Transverse colon (tissue), 4 donors: Measurements from ENCODE around the gene RAP1GDS1. TPM values are rescaled to one million over a fixed set of nuclear protein-coding genes. Genes with fewer than 3 reads are reported as not detected.
A peak's percentile ranks its signal among the peaks of the same experiment; 100 is the strongest.

Experiments
- DNase-seq: peaks from one replicate; pipeline ENCODE4 v3.0.0-alpha.2; 2019
- H3K27ac ChIP-seq, 4 donors: fragments of 200-600 bp; sonication (generic); 2 replicates each; pipeline ENCODE4 v1.5.1; 2016 to 2018; ENCODE audit warnings: inconsistent platforms in 4 of 4
- H3K27me3 ChIP-seq: fragments of 200-600 bp; sonication (generic); 2 replicates; pipeline ENCODE4 v1.5.1; 2017; ENCODE audit warnings: inconsistent platforms
- H3K36me3 ChIP-seq, 4 donors: fragments of 200-600 bp; sonication (generic); 2 replicates each; pipeline ENCODE4 v1.5.1; 2017 to 2019; ENCODE audit warnings: inconsistent platforms in 4 of 4
- H3K4me1 ChIP-seq, 4 donors: fragments of 200-600 bp; sonication (generic); 2 replicates each; pipeline ENCODE4 v1.5.1; 2017 to 2020; ENCODE audit warnings: inconsistent platforms in 4 of 4
- H3K4me3 ChIP-seq, 4 donors: fragments of 200-600 bp; sonication (generic); 1 replicate in 1 of 4; 2 replicates in 3 of 4; pipeline versions ENCODE4 v1.5.1 to v1.6.1; 2017 to 2019; ENCODE audit warnings: inconsistent platforms in 4 of 4
- H3K9me3 ChIP-seq, 2 donors: fragments of 200-600 bp; sonication (generic); 2 replicates each; pipeline ENCODE4 v1.5.1; 2017 to 2019; ENCODE audit warnings: inconsistent platforms in 2 of 2
- EP300 ChIP-seq: sonication (generic); formaldehyde crosslinking; IDR thresholded peaks from one replicate; pipeline ENCODE4 v1.6.1; 2017; ENCODE audit warnings: antibody characterized with exemption, low read depth
- POLR2A ChIP-seq: fragments of 450-650 bp; IDR thresholded peaks from one replicate; pipeline ENCODE4 v1.6.1; 2016; ENCODE audit warnings: antibody characterized with exemption, mild to moderate bottlenecking, moderate library complexity
- POLR2AphosphoS5 ChIP-seq, 3 donors: sonication (generic); formaldehyde crosslinking; IDR thresholded peaks; one replicate each; pipeline ENCODE4 v1.6.1; 2016; ENCODE audit warnings: antibody characterized with exemption in 3 of 3
- whole genome bisulfite sequencing, 2 donors: methylation state at CpG; one replicate each; pipeline ENCODE4 v1.1.5; 2018; ENCODE audit warnings: low coverage in 1 of 2; 5-methylcytosine and 5-hydroxymethylcytosine counted together
- in situ Hi-C, 4 donors: fragments of 200-750 bp; cut with MboI; loops; one replicate each; pipeline versions ENCODE4 v1.15.0 to v1.15.1; 2017; ENCODE audit warnings: low sequenced_read_pairs in 3 of 4, low pct_ligation_motif_present in 1 of 4, low pct_unique_long_range_greater_than_20kb in 1 of 4
- intact Hi-C: fragments of 100-400 bp; cut with DNase I; formaldehyde crosslinking; loops from one replicate; pipeline ENCODE4 v1.15.1; 2023; ENCODE audit warnings: low total_unique reads
- total RNA-seq, 4 donors: library from RNA; depleted of rRNA; stranded (reverse); fragments of >200 nt; gene quantifications; one replicate each; pipeline ENCODE4 v1.1.0, GENCODE V29; 2016
- TF ChIP-seq, protein P1 (sequence below), 5 experiments: fragments of 200-600 bp in 3 of 5; fragments of 450-650 bp in 2 of 5; sonication (generic) in 3 of 5; IDR thresholded peaks; 1 replicate in 2 of 5; 2 replicates in 3 of 5; pipeline ENCODE4 v1.5.1; 2016 to 2017; ENCODE audit warnings: antibody characterized with exemption in 5 of 5, inconsistent platforms in 3 of 5, mild to moderate bottlenecking in 2 of 5, moderate library complexity in 1 of 5

RAP1GDS1 gene
- total RNA-seq, 4 donors from 2014 or later, result 6.7 to 44.3 (median 34.2) TPM

- Histone ChIP-seq H3K4me3 (peak overlapping the region; percentile 50 to 90 (median 69)), H3K36me3 (no peaks in the 10 kb centered on the region), H3K4me1 (peaks cover 4 to 31% (median 18%) of the 10 kb centered on the region in 4 donors), H3K27me3 (no peaks in the 10 kb centered on the region), H3K27ac (peak overlapping the region; percentile 92 to 99 (median 97)), H3K9me3 (no peaks in the 10 kb centered on the region)
- DNase-seq, result peak; percentile 59
- in situ Hi-C loops, result no loop called here
- 0 to 1% methylated on average over 2 to 24 of the region's 24 CpGs for WGBS, 2 donors
- intact Hi-C loops, result loop anchor here (10.0 kb wide), 1 partner anchor 115 kb away; the partner anchor contains the start of gene STPG2
- TF ChIP-seq EP300, result no peak
- TF ChIP-seq, protein P1, sequence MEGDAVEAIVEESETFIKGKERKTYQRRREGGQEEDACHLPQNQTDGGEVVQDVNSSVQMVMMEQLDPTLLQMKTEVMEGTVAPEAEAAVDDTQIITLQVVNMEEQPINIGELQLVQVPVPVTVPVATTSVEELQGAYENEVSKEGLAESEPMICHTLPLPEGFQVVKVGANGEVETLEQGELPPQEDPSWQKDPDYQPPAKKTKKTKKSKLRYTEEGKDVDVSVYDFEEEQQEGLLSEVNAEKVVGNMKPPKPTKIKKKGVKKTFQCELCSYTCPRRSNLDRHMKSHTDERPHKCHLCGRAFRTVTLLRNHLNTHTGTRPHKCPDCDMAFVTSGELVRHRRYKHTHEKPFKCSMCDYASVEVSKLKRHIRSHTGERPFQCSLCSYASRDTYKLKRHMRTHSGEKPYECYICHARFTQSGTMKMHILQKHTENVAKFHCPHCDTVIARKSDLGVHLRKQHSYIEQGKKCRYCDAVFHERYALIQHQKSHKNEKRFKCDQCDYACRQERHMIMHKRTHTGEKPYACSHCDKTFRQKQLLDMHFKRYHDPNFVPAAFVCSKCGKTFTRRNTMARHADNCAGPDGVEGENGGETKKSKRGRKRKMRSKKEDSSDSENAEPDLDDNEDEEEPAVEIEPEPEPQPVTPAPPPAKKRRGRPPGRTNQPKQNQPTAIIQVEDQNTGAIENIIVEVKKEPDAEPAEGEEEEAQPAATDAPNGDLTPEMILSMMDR (IDR thresholded peaks at IDR 0.05), result no peak
- no peak for TF ChIP-seq POLR2AphosphoS5 (IDR thresholded peaks at IDR 0.05)
- TF ChIP-seq POLR2A, result no peak
These were observed 1.1 kb upstream of the RAP1GDS1 start for GRCh38 chr4:98260047-98260578.

DNA sequence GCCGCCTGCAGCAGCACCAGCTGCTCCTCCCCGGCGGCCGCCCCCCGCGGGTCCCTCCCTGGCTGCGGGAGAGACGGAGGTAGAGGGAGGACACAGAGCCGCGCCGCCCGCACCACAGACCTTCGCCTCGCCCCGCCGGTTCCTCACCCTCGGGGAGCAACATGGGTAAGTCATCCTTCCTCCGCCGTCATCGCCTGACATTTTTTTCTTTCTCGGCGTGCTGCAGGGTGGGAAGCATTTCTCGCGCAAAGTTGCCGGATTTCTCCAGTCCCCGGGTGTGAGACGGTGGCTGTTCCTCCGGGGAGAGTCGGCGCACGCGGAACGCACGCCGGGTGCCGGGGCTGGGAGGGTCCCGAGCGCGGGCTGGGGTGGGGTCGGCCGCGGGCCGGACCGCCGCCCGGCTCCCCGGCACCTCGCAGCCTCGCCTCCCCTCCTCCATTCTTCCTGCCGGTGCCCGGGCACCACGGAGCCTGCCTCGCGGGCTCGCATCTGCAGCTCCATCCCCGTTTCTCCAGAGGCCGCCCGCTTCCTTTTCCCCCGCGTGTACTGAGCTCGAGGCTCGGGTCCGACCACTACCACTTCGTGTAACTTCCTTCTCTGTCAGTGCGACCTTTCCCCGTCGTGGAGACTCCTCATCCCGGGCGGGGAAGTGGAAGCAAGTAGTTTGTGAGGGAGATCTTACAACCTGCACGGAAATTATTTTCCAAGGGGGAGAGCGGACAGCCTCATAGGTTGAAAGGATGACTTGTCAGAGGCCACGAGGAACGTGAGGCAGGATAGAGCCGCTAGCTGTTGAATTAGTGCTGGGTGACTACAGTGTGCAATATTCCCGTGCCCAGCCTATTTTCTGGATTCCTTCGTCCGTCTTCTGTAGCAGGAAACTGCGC lies 464 bp downstream of the RAP1GDS1 start:
- peak; percentile 41 for DNase-seq
- Histone ChIP-seq H3K4me3 (peak overlapping the region; percentile 81 to 92 (median 89)), H3K9me3 (no peaks in the 10 kb centered on the region), H3K27ac (peak overlapping the region; percentile 96 to 99 (median 98)), H3K36me3 (no peaks in the 10 kb centered on the region), H3K4me1 (peaks cover 4 to 31% (median 18%) of the 10 kb centered on the region in 4 donors), H3K27me3 (no peaks in the 10 kb centered on the region)
- intact Hi-C loops, result loop anchor here (10.0 kb wide), 1 partner anchor 117 kb away; the partner anchor contains the start of gene STPG2
- no peak for TF ChIP-seq EP300
- peak; percentile 13 to 57 (median 23) for TF ChIP-seq POLR2AphosphoS5 (IDR thresholded peaks at IDR 0.05)
- TF ChIP-seq, protein P1 (IDR thresholded peaks at IDR 0.05), result no peak
- 1 to 4% methylated on average over 5 to 77 of the region's 78 CpGs for WGBS, 2 donors
- in situ Hi-C loops, result no loop called here

DNA sequence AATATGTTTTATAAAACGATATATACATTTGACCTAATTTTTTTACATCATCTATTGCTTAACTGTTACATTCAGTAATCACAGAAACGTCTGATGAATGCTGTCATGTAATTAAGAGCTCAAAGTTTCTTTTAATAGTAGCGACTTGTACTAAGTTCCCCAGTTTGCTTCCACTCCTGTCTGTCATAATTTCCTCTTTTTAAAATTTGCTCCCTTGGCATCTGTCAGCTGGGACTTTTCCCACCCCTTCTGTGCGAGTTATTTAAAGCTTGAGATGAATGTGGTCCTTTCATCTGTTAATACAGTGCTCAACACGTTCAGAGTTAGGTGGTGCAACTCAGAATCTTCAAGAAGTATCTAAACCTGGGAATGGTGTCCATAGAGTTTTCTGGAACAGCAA lies 1.2 kb downstream of the RAP1GDS1 start:
- DNase-seq, result no peak
- Histone ChIP-seq H3K9me3 (no peaks in the 10 kb centered on the region), H3K4me3 (peak overlapping the region in 3 of 4 donors; percentile 88 to 92 (median 90)), H3K4me1 (peaks cover 4 to 31% (median 18%) of the 10 kb centered on the region in 4 donors), H3K27ac (peak overlapping the region; percentile 96 to 99 (median 98)), H3K36me3 (no peaks in the 10 kb centered on the region), H3K27me3 (no peaks in the 10 kb centered on the region)
- intact Hi-C loops (loop anchor here (10.0 kb wide), 1 partner anchor 118 kb away; the partner anchor contains the start of gene STPG2), in situ Hi-C loops (no loop called here)
- 3 to 6% methylated on average over 5 of the region's 5 CpGs for WGBS, 2 donors
- TF ChIP-seq, protein P1 (IDR thresholded peaks at IDR 0.05), result no peak
- TF ChIP-seq POLR2AphosphoS5 (IDR thresholded peaks at IDR 0.05), result no peak
- TF ChIP-seq POLR2A, result no peak
- TF ChIP-seq EP300, result no peak

- Histone ChIP-seq H3K4me3 (no peak overlapping the region), H3K27me3 (no peaks in the 10 kb centered on the region), H3K27ac (no peak overlapping the region), H3K4me1 (peaks cover 0 to 16% (median 5%) of the 10 kb centered on the region in 4 donors), H3K36me3 (no peaks in the 10 kb centered on the region), H3K9me3 (no peaks in the 10 kb centered on the region)
- TF ChIP-seq POLR2AphosphoS5 (IDR thresholded peaks at IDR 0.05), result no peak
- no peak for TF ChIP-seq EP300
- TF ChIP-seq POLR2A, result no peak
- TF ChIP-seq, protein P1 (IDR thresholded peaks at IDR 0.05), result no peak
- intact Hi-C loops (loop anchor here (10.0 kb wide), 1 partner anchor 123 kb away; the partner anchor contains the start of gene STPG2), in situ Hi-C loops (no loop called here)
- DNase-seq, result no peak
- WGBS, 2 donors, result 96 to 100% methylated on average over 2 of the region's 2 CpGs
These were observed 6.3 kb downstream of the RAP1GDS1 start for GRCh38 chr4:98267498-98267897.
